ENCODE data around the gene RBFOX1.

DNA sequence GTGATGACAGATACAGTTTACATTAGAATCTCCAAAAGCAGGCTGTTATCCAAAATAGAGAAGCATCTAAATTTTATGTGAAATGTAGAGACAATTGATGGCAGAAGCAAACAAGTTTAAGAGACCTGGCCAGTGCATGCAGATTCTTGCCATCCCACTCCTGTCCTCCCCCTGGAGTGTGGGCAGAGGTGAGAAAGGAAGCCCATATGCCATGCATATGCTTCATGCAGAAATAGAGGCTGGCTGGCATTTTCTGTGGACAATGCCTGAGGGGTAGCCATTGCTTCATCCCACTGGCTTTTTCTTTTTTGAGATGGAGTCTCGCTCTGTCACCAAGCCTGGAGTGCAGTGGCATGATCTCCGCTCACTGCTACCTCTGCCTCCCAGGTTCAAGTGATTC lies 382.1 kb downstream of the RBFOX1 start:
- TF ChIP-seq, protein P1, sequence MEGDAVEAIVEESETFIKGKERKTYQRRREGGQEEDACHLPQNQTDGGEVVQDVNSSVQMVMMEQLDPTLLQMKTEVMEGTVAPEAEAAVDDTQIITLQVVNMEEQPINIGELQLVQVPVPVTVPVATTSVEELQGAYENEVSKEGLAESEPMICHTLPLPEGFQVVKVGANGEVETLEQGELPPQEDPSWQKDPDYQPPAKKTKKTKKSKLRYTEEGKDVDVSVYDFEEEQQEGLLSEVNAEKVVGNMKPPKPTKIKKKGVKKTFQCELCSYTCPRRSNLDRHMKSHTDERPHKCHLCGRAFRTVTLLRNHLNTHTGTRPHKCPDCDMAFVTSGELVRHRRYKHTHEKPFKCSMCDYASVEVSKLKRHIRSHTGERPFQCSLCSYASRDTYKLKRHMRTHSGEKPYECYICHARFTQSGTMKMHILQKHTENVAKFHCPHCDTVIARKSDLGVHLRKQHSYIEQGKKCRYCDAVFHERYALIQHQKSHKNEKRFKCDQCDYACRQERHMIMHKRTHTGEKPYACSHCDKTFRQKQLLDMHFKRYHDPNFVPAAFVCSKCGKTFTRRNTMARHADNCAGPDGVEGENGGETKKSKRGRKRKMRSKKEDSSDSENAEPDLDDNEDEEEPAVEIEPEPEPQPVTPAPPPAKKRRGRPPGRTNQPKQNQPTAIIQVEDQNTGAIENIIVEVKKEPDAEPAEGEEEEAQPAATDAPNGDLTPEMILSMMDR (IDR thresholded peaks at IDR 0.05), result no peak
- no peak for TF ChIP-seq EZH2 (IDR thresholded peaks at IDR 0.05; ENCODE audit: borderline replicate concordance, insufficient read depth, low read depth, low read length, poor library complexity, severe bottlenecking)
